HL-60 (cell line): ENCODE measurements around the gene PHKA2.

Experiments used
- CTCF ChIP-seq: IDR thresholded peaks from one replicate; pipeline ENCODE4 v1.5.1; 2011; ENCODE audit warnings: low read length, control low read depth, inconsistent platforms; ENCODE audit not compliant: insufficient read depth
- POLR2AphosphoS5 ChIP-seq: IDR thresholded peaks from 2 replicates; pipeline ENCODE4 v1.6.1; 2012; ENCODE audit warnings: low read depth
- REST ChIP-seq: IDR thresholded peaks from 2 replicates; pipeline ENCODE4 v1.6.1; 2012; ENCODE audit warnings: low read depth; ENCODE audit not compliant: insufficient replicate concordance

GRCh38 chrX:18937173-18937572 lies 46.7 kb downstream of the PHKA2 start:
- TF ChIP-seq CTCF: no peak
- TF ChIP-seq REST: no peak
- no peak for TF ChIP-seq POLR2AphosphoS5
